GM21526 (cell line): ENCODE measurements around the gene SHROOM1.

Experiments used
- ATAC-seq: cut with Tn5 transposase; IDR thresholded peaks from one replicate; pipeline ENCODE4 v1.9.1; 2021; ENCODE audit warnings: moderate library complexity; ENCODE audit not compliant: unreplicated experiment, low FRiP score

SHROOM1 gene

DNA sequence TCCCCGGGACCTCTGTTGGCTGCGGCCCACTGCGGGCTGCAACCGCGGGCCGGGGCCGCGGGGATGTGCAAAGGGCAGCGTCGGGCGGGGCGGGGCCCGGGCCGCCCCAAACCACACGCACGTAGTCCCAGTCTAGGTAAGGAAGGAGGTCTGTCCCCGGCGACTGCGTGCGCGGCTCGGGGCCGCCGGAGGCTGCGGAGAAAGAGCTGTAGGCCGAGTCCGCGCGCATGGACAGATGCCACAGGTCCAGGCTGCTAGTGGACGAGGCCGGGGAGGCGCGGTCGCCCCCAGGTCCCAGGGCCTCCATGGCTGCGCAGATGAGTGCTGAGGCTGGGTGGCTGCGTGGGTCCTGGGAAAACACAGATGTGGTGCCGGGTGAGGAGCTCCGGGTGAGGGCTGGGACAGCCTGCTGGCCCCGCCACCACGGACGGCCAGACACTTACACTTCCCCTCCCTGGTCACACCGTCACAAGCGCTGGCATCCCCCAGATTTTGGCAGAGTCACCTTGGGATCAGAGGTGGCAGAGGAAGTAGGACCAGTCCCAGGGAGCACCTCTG, 4.5 kb downstream of the SHROOM1 start:
- ATAC-seq, result no peak

GRCh38 chr5:132825033-132825833, 5.2 kb downstream of the SHROOM1 start:
- no peak for ATAC-seq

DNA sequence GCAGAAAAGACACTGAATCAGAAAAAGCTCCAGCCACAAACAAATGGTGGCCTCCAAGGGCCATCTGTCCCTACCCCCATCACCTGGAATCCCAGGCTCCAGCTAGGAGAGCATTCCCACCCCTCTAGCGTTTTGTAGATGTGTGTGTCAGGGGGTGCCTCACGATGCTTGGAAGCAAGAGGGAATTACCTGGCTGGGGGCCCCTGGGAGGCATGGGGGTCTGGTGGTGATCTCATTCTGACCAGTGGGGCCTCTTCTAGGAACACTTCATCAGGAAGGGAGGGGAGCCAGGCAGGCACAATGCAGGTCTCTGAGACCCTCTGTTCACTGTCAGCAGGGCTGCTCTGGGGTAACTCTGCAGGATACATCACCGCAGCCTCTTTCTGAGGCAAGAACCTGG, 6.0 kb downstream of the SHROOM1 start:
- ATAC-seq, result no peak

DNA sequence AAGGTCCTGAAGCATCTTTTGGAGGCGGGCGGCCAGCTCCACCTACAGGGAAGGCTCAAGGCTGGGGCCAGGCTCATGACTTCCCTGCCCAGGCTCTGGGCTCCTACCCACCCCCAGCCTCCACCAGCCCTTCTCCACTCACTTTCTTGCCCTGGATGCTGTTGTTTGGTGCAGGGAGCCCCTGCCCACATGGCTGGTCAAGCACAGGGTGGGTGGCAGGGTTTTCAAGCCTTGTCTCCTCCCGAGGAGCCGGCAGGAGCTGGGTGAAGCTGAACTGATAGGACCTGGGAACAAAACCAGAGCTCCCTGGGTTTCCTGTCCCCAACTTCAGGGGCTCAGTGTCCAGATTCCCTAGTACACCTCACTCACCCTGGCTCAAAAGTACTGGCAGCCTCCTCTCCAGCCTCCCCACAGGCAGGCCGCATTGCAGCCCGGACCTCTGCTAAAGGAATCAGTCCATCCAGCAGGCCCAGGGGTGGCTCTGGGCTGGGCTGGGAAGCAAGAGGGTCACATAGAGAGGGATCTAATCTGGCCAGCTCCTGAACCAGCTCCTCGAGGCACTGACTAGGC, 6.9 kb downstream of the SHROOM1 start:
- no peak for ATAC-seq

GRCh38 chr5:132822650-132823480, 7.6 kb downstream of the SHROOM1 start:
- no peak for ATAC-seq

DNA sequence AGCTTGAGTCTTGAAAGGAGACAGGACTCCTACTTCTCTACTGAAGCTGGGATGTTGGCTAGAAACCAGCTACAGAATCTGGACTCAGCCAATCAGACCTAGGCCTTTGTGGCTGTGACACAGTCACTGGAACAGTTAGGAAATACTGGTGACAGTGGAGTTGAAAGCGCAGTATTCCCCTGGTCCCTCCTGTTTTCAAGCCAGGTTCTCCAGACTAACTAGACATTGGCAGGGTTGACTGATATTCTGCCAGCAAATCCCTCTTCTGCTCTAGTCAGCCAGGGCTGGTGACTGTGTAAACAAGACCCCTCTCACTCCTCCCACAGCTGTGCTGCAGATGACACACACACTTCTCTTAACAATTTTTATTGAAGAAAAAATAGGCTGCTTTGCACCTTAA, 8.7 kb downstream of the SHROOM1 start:
- no peak for ATAC-seq

DNA sequence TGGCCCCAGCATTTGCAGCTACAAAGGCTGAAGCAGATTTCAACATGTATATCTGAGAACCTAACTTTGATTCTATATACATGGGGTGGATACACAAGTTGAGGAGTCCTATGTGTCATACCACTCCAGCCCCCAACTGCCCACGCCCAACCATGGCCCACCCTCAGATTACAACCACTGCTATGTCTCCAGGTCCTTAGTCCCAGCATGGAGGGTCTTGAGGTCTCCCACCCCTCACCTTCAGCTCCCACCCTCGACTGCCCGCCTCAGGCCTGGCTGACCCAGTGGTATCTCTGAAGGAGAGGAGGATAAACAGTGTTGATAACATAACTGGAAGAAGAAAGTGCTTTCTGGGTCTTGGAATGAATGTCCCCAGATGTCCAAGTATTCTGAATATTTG, 9.1 kb downstream of the SHROOM1 start:
- no peak for ATAC-seq

DNA sequence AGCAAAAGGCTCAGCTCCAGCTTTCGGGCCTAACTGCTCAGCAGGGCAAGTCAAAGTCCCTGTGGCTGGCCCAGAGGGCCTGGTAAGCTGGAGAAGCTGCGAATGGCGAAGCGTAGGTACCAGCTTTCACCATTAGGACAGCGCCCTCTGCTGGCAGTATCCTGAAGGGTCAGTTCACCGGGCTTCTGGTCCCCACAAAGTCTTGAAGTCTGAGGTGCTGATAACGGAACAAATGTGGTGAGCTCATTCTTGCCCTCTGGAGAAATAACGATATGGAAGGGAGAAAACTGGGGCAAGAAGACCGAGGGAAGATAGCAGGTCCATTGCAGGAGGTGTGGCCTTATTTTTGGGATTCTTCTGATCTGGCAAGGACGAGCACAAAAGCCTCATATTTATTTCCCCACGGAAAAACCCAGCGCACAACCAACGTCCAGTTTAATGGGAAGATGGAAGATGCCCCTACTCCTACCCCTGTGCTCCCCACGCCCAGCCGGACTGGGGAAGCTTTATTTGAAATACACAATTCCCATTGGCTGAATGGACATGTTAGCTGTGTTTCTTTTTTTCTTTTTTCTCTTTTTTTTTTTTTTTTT, 10.2 kb downstream of the SHROOM1 start:
- no peak for ATAC-seq

- ATAC-seq, result no peak
Observed at GRCh38 chr5:132819468-132819867, 11.0 kb downstream of the SHROOM1 start.

GRCh38 chr5:132817011-132817410, 13.4 kb downstream of the SHROOM1 start:
- no peak for ATAC-seq

DNA sequence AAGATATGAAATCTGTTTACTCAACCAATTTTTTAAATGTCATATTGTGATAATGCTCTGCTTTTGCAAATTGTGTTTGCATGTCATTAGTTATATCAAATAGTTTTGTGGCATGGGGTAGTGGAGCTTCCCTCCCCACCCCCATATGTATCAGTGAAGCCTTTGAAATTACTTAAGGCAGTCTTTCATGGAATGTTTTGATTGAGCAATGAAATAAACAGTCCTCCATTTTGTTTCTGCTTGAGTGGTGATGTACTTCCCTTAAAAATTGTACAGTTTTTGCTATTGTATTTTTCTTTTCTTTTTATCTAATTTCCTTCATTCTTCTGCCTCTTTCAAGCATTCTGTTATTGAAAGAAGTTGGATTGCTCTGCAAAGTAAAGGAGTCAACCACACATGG, 13.9 kb downstream of the SHROOM1 start:
- no peak for ATAC-seq

GRCh38 chr5:132816083-132816482, 14.4 kb downstream of the SHROOM1 start:
- ATAC-seq, result no peak

GRCh38 chr5:132815454-132815853, 15.0 kb downstream of the SHROOM1 start:
- no peak for ATAC-seq

DNA sequence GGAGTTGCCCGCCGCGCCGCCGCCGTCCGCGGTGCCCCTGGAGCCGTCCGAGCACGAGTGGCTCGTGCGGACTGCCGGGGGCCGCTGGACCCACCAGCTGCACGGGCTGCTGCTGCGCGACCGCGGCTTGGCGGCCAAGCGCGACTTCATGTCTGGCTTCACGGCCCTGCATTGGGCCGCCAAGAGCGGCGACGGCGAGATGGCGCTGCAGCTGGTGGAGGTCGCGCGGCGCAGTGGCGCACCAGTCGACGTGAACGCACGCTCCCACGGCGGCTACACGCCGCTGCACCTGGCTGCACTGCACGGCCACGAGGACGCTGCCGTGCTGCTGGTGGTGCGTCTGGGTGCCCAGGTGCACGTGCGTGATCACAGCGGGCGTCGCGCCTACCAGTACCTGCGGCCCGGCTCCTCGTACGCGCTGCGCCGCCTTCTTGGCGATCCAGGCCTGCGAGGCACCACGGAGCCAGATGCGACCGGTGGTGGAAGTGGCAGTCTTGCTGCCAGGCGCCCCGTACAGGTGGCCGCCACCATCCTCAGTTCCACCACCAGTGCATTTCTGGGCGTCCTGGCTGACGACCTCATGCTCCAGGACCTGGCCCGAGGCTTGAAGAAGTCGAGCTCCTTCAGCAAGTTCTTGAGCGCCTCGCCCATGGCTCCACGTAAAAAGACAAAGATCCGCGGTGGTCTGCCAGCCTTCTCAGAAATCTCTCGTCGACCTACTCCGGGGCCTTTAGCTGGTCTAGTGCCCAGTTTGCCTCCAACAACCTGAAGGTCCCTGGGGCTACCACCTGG, 15.7 kb downstream of the SHROOM1 start:
- no peak for ATAC-seq

DNA sequence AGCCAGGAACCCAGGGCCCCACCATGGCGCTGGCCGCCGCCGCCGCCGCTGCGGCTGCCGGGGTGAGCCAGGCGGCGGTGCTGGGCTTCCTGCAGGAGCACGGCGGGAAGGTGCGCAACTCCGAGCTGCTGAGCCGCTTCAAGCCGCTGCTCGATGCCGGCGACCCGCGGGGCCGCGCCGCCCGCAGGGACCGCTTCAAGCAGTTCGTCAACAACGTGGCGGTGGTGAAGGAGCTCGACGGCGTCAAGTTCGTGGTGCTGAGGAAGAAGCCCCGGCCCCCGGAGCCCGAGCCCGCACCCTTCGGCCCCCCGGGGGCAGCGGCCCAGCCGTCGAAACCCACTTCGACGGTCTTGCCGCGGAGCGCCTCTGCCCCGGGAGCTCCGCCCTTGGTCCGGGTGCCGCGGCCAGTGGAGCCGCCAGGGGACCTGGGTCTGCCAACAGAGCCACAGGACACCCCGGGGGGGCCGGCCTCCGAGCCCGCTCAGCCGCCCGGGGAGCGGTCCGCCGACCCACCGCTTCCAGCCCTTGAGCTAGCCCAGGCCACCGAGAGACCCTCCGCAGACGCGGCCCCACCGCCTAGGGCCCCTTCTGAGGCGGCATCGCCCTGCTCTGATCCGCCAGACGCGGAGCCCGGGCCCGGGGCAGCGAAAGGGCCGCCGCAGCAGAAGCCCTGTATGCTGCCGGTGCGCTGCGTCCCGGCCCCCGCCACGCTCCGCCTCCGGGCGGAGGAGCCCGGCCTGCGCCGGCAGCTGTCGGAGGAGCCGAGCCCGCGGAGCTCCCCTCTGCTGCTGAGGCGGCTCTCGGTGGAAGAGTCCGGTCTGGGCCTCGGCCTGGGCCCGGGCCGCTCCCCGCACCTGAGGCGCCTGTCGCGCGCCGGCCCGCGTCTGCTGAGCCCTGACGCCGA, 16.6 kb downstream of the SHROOM1 start:
- ATAC-seq, result no peak

- no peak for ATAC-seq
Observed at GRCh38 chr5:132812781-132813598, 17.5 kb downstream of the SHROOM1 start, which contains the start of gene SOWAHA. Gene SOWAHA (plus strand): TSS chr5:132813302. CDS start chr5:132813622, 320 bp downstream.

GRCh38 chr5:132812123-132812765, 18.2 kb downstream of the SHROOM1 start:
- no peak for ATAC-seq

- ATAC-seq, result no peak
Observed at GRCh38 chr5:132810605-132811004, 19.8 kb downstream of the SHROOM1 start.
